Memory B cell (primary cell): Measurements from ENCODE around the gene SEC14L6.
"Not testable (repeated sequence)": the region's sequence is repeated elsewhere in the genome, so short reads cannot be mapped to it uniquely, and the experiment has no call there.

Source experiments
- ATAC-seq: fragments of 150-1000 bp; cut with Tn5 transposase; 2 replicates; pipeline ENCODE4 v1.10.0; 2021; ENCODE audit warnings: low read depth, mild to moderate bottlenecking, moderate library complexity
- DNase-seq, 2 donors: peaks; one replicate each; pipeline ENCODE4 v3.0.0; 2022; ENCODE audit warnings: low spot score in 2 of 2
- H3K27ac Mint-ChIP-seq: one replicate; pipeline ENCODE4 v1.8.0; 2022; ENCODE audit warnings: mild to moderate bottlenecking, moderate library complexity, mixed read lengths
- H3K27me3 Mint-ChIP-seq: one replicate; pipeline ENCODE4 v1.8.0; 2022; ENCODE audit warnings: mixed read lengths
- H3K36me3 Mint-ChIP-seq: one replicate; pipeline ENCODE4 v1.8.0; 2022; ENCODE audit warnings: mild to moderate bottlenecking, mixed read lengths
- H3K4me1 Mint-ChIP-seq: one replicate; pipeline ENCODE4 v1.8.0; 2022; ENCODE audit warnings: mixed read lengths
- H3K4me3 Mint-ChIP-seq: one replicate; pipeline ENCODE4 v1.8.0; 2022; ENCODE audit warnings: mild to moderate bottlenecking, moderate library complexity, mixed read lengths
- H3K9me3 Mint-ChIP-seq: one replicate; pipeline ENCODE4 v1.8.0; 2022; ENCODE audit warnings: mixed read lengths

The SEC14L6 gene

GRCh38 chr22:30574095-30574981, 27.8 kb upstream of the SEC14L6 start, which contains the start of gene GAL3ST1:
Gene GAL3ST1, minus strand, starts transcription at chr22:30574665. Its CDS starts 17,273 bp downstream, at chr22:30557392.
- Mint-ChIP-seq H3K36me3 (peaks cover 29% of the 10 kb centered on the region), H3K27me3 (peaks cover 2% of the 10 kb centered on the region), H3K27ac (no peak within 1 kb of the TSS), H3K4me3 (peak within 1 kb of the TSS; percentile 28), H3K9me3 (no peaks in the 10 kb centered on the region), H3K4me1 (no peaks in the 10 kb centered on the region)
- ATAC-seq: no peak
- no peak for DNase-seq

GRCh38 chr22:30573594-30574094, 27.1 kb upstream of the SEC14L6 start:
- Mint-ChIP-seq H3K9me3 (no peaks in the 10 kb centered on the region), H3K4me1 (no peaks in the 10 kb centered on the region), H3K4me3 (no peak overlapping the region), H3K36me3 (peaks cover 22% of the 10 kb centered on the region), H3K27ac (no peak overlapping the region), H3K27me3 (peaks cover 6% of the 10 kb centered on the region)
- ATAC-seq (no peak), DNase-seq (no peak)

GRCh38 chr22:30572840-30573593, 26.5 kb upstream of the SEC14L6 start:
- Mint-ChIP-seq H3K27ac (no peak overlapping the region), H3K4me3 (no peak overlapping the region), H3K4me1 (no peaks in the 10 kb centered on the region), H3K27me3 (peaks cover 10% of the 10 kb centered on the region), H3K9me3 (no peaks in the 10 kb centered on the region), H3K36me3 (peaks cover 22% of the 10 kb centered on the region)
- DNase-seq: no peak
- no peak for ATAC-seq

GRCh38 chr22:30572210-30572609, 25.7 kb upstream of the SEC14L6 start:
- Mint-ChIP-seq H3K4me1 (no peaks in the 10 kb centered on the region), H3K4me3 (no peak overlapping the region), H3K27ac (no peak overlapping the region), H3K9me3 (no peaks in the 10 kb centered on the region), H3K36me3 (peaks cover 16% of the 10 kb centered on the region), H3K27me3 (peaks cover 10% of the 10 kb centered on the region)
- no peak for ATAC-seq
- no peak for DNase-seq

- Mint-ChIP-seq H3K27ac (no peak overlapping the region), H3K9me3 (no peaks in the 10 kb centered on the region), H3K36me3 (no peaks in the 10 kb centered on the region), H3K4me1 (no peaks in the 10 kb centered on the region), H3K27me3 (peaks cover 10% of the 10 kb centered on the region), H3K4me3 (no peak overlapping the region)
- DNase-seq: no peak
- ATAC-seq: no peak
Observed at GRCh38 chr22:30569674-30570202, 23.2 kb upstream of the SEC14L6 start.

GRCh38 chr22:30568137-30568805, 21.7 kb upstream of the SEC14L6 start:
- H3K27me3 Mint-ChIP-seq: peaks cover 10% of the 10 kb centered on the region
- H3K4me1 Mint-ChIP-seq: no peaks in the 10 kb centered on the region
- H3K36me3 Mint-ChIP-seq: no peaks in the 10 kb centered on the region
- no peaks in the 10 kb centered on the region for H3K9me3 Mint-ChIP-seq
- no peak overlapping the region for H3K4me3 Mint-ChIP-seq
- no peak for DNase-seq
- H3K27ac Mint-ChIP-seq: no peak overlapping the region
- no peak for ATAC-seq

- ATAC-seq, H3K27ac Mint-ChIP-seq: not testable (repeated sequence)
- peaks cover 13% of the 10 kb centered on the region for H3K27me3 Mint-ChIP-seq
Observed at GRCh38 chr22:30567277-30567676, 20.7 kb upstream of the SEC14L6 start.

GRCh38 chr22:30566125-30566524, 19.6 kb upstream of the SEC14L6 start:
- no peak for DNase-seq
- Mint-ChIP-seq H3K36me3 (no peaks in the 10 kb centered on the region), H3K27me3 (peaks cover 21% of the 10 kb centered on the region), H3K27ac (no peak overlapping the region), H3K4me3 (no peak overlapping the region), H3K9me3 (no peaks in the 10 kb centered on the region), H3K4me1 (no peaks in the 10 kb centered on the region)
- no peak for ATAC-seq

More at GRCh38 chr22:30567277-30567676, 20.7 kb upstream of the SEC14L6 start:
- not testable (repeated sequence) for H3K9me3 Mint-ChIP-seq, H3K36me3 Mint-ChIP-seq, DNase-seq, H3K4me1 Mint-ChIP-seq, H3K4me3 Mint-ChIP-seq

GRCh38 chr22:30565341-30565740, 18.8 kb upstream of the SEC14L6 start:
- Mint-ChIP-seq H3K27me3 (peaks cover 21% of the 10 kb centered on the region), H3K4me3 (no peak overlapping the region), H3K9me3 (no peaks in the 10 kb centered on the region), H3K27ac (no peak overlapping the region), H3K36me3 (no peaks in the 10 kb centered on the region), H3K4me1 (peaks cover 3% of the 10 kb centered on the region)
- DNase-seq (no peak), ATAC-seq (no peak)

- Mint-ChIP-seq H3K27me3 (peaks cover 21% of the 10 kb centered on the region), H3K36me3 (no peaks in the 10 kb centered on the region), H3K27ac (no peak overlapping the region), H3K4me3 (no peak overlapping the region), H3K4me1 (peaks cover 3% of the 10 kb centered on the region), H3K9me3 (no peaks in the 10 kb centered on the region)
- DNase-seq: no peak
- ATAC-seq: no peak
Observed at GRCh38 chr22:30564761-30565119, 18.2 kb upstream of the SEC14L6 start.

- Mint-ChIP-seq H3K27me3 (peaks cover 20% of the 10 kb centered on the region), H3K4me1 (peaks cover 3% of the 10 kb centered on the region), H3K27ac (no peak overlapping the region), H3K9me3 (no peaks in the 10 kb centered on the region), H3K36me3 (no peaks in the 10 kb centered on the region), H3K4me3 (no peak overlapping the region)
- ATAC-seq (no peak), DNase-seq (no peak)
Observed at GRCh38 chr22:30564045-30564760, 17.7 kb upstream of the SEC14L6 start.

- no peak for ATAC-seq
- Mint-ChIP-seq H3K4me1 (peaks cover 3% of the 10 kb centered on the region), H3K27me3 (peaks cover 13% of the 10 kb centered on the region), H3K9me3 (no peaks in the 10 kb centered on the region), H3K27ac (no peak overlapping the region), H3K4me3 (no peak overlapping the region), H3K36me3 (no peaks in the 10 kb centered on the region)
- no peak for DNase-seq
Observed at GRCh38 chr22:30562366-30562765, 15.8 kb upstream of the SEC14L6 start.
